ENCODE measurements around the gene UBXN4.

Gene UBXN4

GRCh38 chr2:135818937-135819610, 77.4 kb downstream of the UBXN4 start:
- TF ChIP-seq REST (IDR thresholded peaks at IDR 0.05; ENCODE audit: insufficient read depth in 1 of 2, low read depth in 2 of 2, low read length in 2 of 2) (no peak), FOXP2 (optimal IDR thresholded peaks at IDR 0.05; ENCODE audit: borderline replicate concordance, extremely low read depth, extremely low read length, insufficient read depth) (no peak), SIN3A (IDR thresholded peaks at IDR 0.05; ENCODE audit: borderline replicate concordance, insufficient read depth, low read length) (no peak), TAF1 (IDR thresholded peaks at IDR 0.05; ENCODE audit: borderline replicate concordance, insufficient read depth, low read length) (no peak), POLR2AphosphoS5 (IDR thresholded peaks at IDR 0.05; ENCODE audit: low read depth, low read length) (no peak)

GRCh38 chr2:135820003-135820618, 78.5 kb downstream of the UBXN4 start:
- TF ChIP-seq TAF1 (IDR thresholded peaks at IDR 0.05; ENCODE audit: borderline replicate concordance, insufficient read depth, low read length), result no peak
- TF ChIP-seq POLR2AphosphoS5 (IDR thresholded peaks at IDR 0.05; ENCODE audit: low read depth, low read length), result no peak
- TF ChIP-seq SIN3A (IDR thresholded peaks at IDR 0.05; ENCODE audit: borderline replicate concordance, insufficient read depth, low read length), result no peak
- no peak for TF ChIP-seq REST (IDR thresholded peaks at IDR 0.05; ENCODE audit: insufficient read depth in 1 of 2, low read depth in 2 of 2, low read length in 2 of 2)
- no peak for TF ChIP-seq FOXP2 (optimal IDR thresholded peaks at IDR 0.05; ENCODE audit: borderline replicate concordance, extremely low read depth, extremely low read length, insufficient read depth)

- TF ChIP-seq SIN3A (IDR thresholded peaks at IDR 0.05; ENCODE audit: borderline replicate concordance, insufficient read depth, low read length), result no peak
- no peak for TF ChIP-seq FOXP2 (optimal IDR thresholded peaks at IDR 0.05; ENCODE audit: borderline replicate concordance, extremely low read depth, extremely low read length, insufficient read depth)
- no peak for TF ChIP-seq TAF1 (IDR thresholded peaks at IDR 0.05; ENCODE audit: borderline replicate concordance, insufficient read depth, low read length)
- no peak for TF ChIP-seq REST (IDR thresholded peaks at IDR 0.05; ENCODE audit: insufficient read depth in 1 of 2, low read depth in 2 of 2, low read length in 2 of 2)
- no peak for TF ChIP-seq POLR2AphosphoS5 (IDR thresholded peaks at IDR 0.05; ENCODE audit: low read depth, low read length)
These were observed 79.5 kb downstream of the UBXN4 start for GRCh38 chr2:135821190-135821589.

- no peak for TF ChIP-seq REST (IDR thresholded peaks at IDR 0.05; ENCODE audit: insufficient read depth in 1 of 2, low read depth in 2 of 2, low read length in 2 of 2)
- TF ChIP-seq SIN3A (IDR thresholded peaks at IDR 0.05; ENCODE audit: borderline replicate concordance, insufficient read depth, low read length), result no peak
- TF ChIP-seq POLR2AphosphoS5 (IDR thresholded peaks at IDR 0.05; ENCODE audit: low read depth, low read length), result no peak
- no peak for TF ChIP-seq TAF1 (IDR thresholded peaks at IDR 0.05; ENCODE audit: borderline replicate concordance, insufficient read depth, low read length)
- no peak for TF ChIP-seq FOXP2 (optimal IDR thresholded peaks at IDR 0.05; ENCODE audit: borderline replicate concordance, extremely low read depth, extremely low read length, insufficient read depth)
These were observed 81.2 kb downstream of the UBXN4 start for GRCh38 chr2:135822855-135823254.
